Caco-2 (cell line): ENCODE data around the gene FBP2. TPM values are rescaled to one million over a fixed set of nuclear protein-coding genes. Genes with fewer than 3 reads are reported as not detected.

Experiments used
- BruUV-seq: library from RNA; stranded (reverse); fragments of 400-500 nt; replicated peaks from 2 replicates; lab custom pipeline; 2021; lab: Mats Ljungman, UMichigan
- CTCF ChIA-PET: fragments of 300-600 bp; sonication (Branson Sonifier 250); formaldehyde crosslinking; loops from one replicate; lab custom pipeline; 2022; ENCODE audit warnings: antibody characterized with exemption; lab: Charles Lee
- POLR2A ChIA-PET: fragments of 300-600 bp; sonication (Branson Sonifier 250); formaldehyde crosslinking; loops from one replicate; lab custom pipeline; 2022; ENCODE audit warnings: antibody characterized with exemption; lab: Charles Lee
- DNase-seq, 2 experiments: peaks; one replicate each; pipeline versions ENCODE4 v3.0.0 to v3.0.0-alpha.2; 2020 to 2022
- H3K27me3 ChIP-seq: replicated peaks from 2 replicates; pipeline ENCODE4 v1.6.0; 2011; ENCODE audit warnings: low read length; ENCODE audit not compliant: control insufficient read depth, insufficient read depth
- H3K36me3 ChIP-seq: 2 replicates; pipeline ENCODE4 v1.5.1; 2011; ENCODE audit warnings: low read length; ENCODE audit not compliant: control insufficient read depth, insufficient read depth
- H3K4me1 ChIP-seq: fragments of 250-450 bp; sonication (Bioruptor Pico); 2 replicates; pipeline ENCODE4 v1.5.1; 2020; ENCODE audit warnings: mild to moderate bottlenecking
- H3K4me3 ChIP-seq: 2 replicates; pipeline ENCODE4 v1.5.1; 2011; ENCODE audit warnings: low read depth, mild to moderate bottlenecking, control low read depth, low read length
- H3K9me3 ChIP-seq: fragments of 250-450 bp; sonication (Bioruptor Pico); 2 replicates; pipeline ENCODE4 v1.5.1; 2020; ENCODE audit warnings: mild to moderate bottlenecking, moderate library complexity
- H3K27ac Mint-ChIP-seq: one replicate; pipeline ENCODE4 v1.8.0; 2022; ENCODE audit warnings: mixed read lengths; ENCODE audit not compliant: unreplicated experiment
- H3K27me3 Mint-ChIP-seq: one replicate; pipeline ENCODE4 v1.8.0; 2022; ENCODE audit warnings: mixed read lengths; ENCODE audit not compliant: insufficient read depth, unreplicated experiment
- H3K36me3 Mint-ChIP-seq: one replicate; pipeline ENCODE4 v1.8.0; 2022; ENCODE audit warnings: mild to moderate bottlenecking, mixed read lengths; ENCODE audit not compliant: insufficient read depth, unreplicated experiment
- H3K4me1 Mint-ChIP-seq: one replicate; pipeline ENCODE4 v1.8.0; 2022; ENCODE audit warnings: low read depth, mixed read lengths; ENCODE audit not compliant: unreplicated experiment
- H3K4me3 Mint-ChIP-seq: one replicate; pipeline ENCODE4 v1.8.0; 2022; ENCODE audit warnings: mild to moderate bottlenecking, moderate library complexity, mixed read lengths; ENCODE audit not compliant: unreplicated experiment
- H3K9me3 Mint-ChIP-seq: one replicate; pipeline ENCODE4 v1.8.0; 2022; ENCODE audit warnings: mixed read lengths; ENCODE audit not compliant: unreplicated experiment
- CTCF ChIP-seq, 2 experiments: fragments of 200-600 bp in 1 of 2; IDR thresholded peaks; 1 replicate in 1 of 2; 2 replicates in 1 of 2; pipeline versions ENCODE4 v1.5.1 to v1.8.0; 2011 to 2022; ENCODE audit warnings: antibody characterized with exemption in 1 of 2, control low read depth in 1 of 2, inconsistent platforms in 1 of 2, low read depth in 1 of 2, low read length in 1 of 2, mild to moderate bottlenecking in 1 of 2, moderate library complexity in 1 of 2; ENCODE audit not compliant: insufficient read depth in 1 of 2, severe bottlenecking in 1 of 2, unreplicated experiment in 1 of 2
- intact Hi-C: fragments of 100-400 bp; cut with micrococcal nuclease; formaldehyde crosslinking; loops from one replicate; pipeline ENCODE4 v1.10.0; 2022; ENCODE audit not compliant: unreplicated experiment
- total RNA-seq: library from RNA; stranded (reverse); gene quantifications from 2 replicates; pipeline ENCODE4 v1.2.3, GENCODE V29; 2022

The FBP2 gene
- total RNA-seq, 1 experiment from 2014 or later = not detected

GRCh38 chr9:94533155-94533554 is 60.5 kb downstream of the FBP2 start:
- Histone ChIP-seq H3K27me3 (no peaks in the 10 kb centered on the region), H3K36me3 (no peaks in the 10 kb centered on the region; the same call in 1 of the 2 replicates), H3K4me1 (peaks cover 30% of the 10 kb centered on the region), H3K4me3 (no peak overlapping the region), H3K9me3 (no peaks in the 10 kb centered on the region)
- POLR2A ChIA-PET = interaction anchor here (1.2 kb wide), 1 partner anchor 21 kb away, joined by 5 read pairs; the partner anchor contains the start of gene PCAT7
- Mint-ChIP-seq H3K9me3 (no peaks in the 10 kb centered on the region), H3K4me3 (peak overlapping the region; percentile 18), H3K27me3 (no peaks in the 10 kb centered on the region), H3K4me1 (peaks cover 13% of the 10 kb centered on the region), H3K36me3 (no peaks in the 10 kb centered on the region), H3K27ac (peak overlapping the region; percentile 18)
- CTCF ChIA-PET = interaction anchor here (0.9 kb wide), 1 partner anchor 20 kb away, joined by 3 read pairs; no protein-coding TSS in a partner anchor
- intact Hi-C loops = no loop called here
- TF ChIP-seq CTCF (IDR thresholded peaks at IDR 0.05; ENCODE audit: insufficient read depth in 1 of 2, low read depth in 1 of 2, low read length in 1 of 2, severe bottlenecking in 1 of 2, unreplicated experiment in 1 of 2) = no peak
- no TSS peak for BruUV-seq
- DNase-seq = peak in 1 of 2 experiments; percentile 61

- H3K4me1 Mint-ChIP-seq = peaks cover 5% of the 10 kb centered on the region
- no peaks in the 10 kb centered on the region for H3K36me3 ChIP-seq
- H3K4me3 ChIP-seq = no peak overlapping the region
- H3K27me3 Mint-ChIP-seq = no peaks in the 10 kb centered on the region
- intact Hi-C loops = no loop called here
- no peaks in the 10 kb centered on the region for H3K27me3 ChIP-seq
- no peak overlapping the region for H3K4me3 Mint-ChIP-seq
- no TSS peak for BruUV-seq
- DNase-seq = no peak
- H3K4me1 ChIP-seq = peaks cover 16% of the 10 kb centered on the region
- no peak overlapping the region for H3K27ac Mint-ChIP-seq
- ChIA-PET CTCF (no interaction called here), POLR2A (no interaction called here)
- no peaks in the 10 kb centered on the region for H3K36me3 Mint-ChIP-seq
- H3K9me3 ChIP-seq = no peaks in the 10 kb centered on the region
- TF ChIP-seq CTCF (IDR thresholded peaks at IDR 0.05; ENCODE audit: insufficient read depth in 1 of 2, low read depth in 1 of 2, low read length in 1 of 2, severe bottlenecking in 1 of 2, unreplicated experiment in 1 of 2) = no peak
- H3K9me3 Mint-ChIP-seq = no peaks in the 10 kb centered on the region
These were observed 64.7 kb downstream of the FBP2 start for GRCh38 chr9:94528886-94529285.

- Mint-ChIP-seq H3K27me3 (no peaks in the 10 kb centered on the region), H3K36me3 (no peaks in the 10 kb centered on the region), H3K4me3 (no peak overlapping the region), H3K9me3 (no peaks in the 10 kb centered on the region), H3K27ac (no peak overlapping the region), H3K4me1 (no peaks in the 10 kb centered on the region)
- Histone ChIP-seq H3K4me1 (no peaks in the 10 kb centered on the region), H3K9me3 (no peaks in the 10 kb centered on the region), H3K4me3 (no peak overlapping the region), H3K27me3 (no peaks in the 10 kb centered on the region), H3K36me3 (no peaks in the 10 kb centered on the region)
- DNase-seq = no peak
- intact Hi-C loops = no loop called here
- no TSS peak for BruUV-seq
- no peak for TF ChIP-seq CTCF (IDR thresholded peaks at IDR 0.05; ENCODE audit: insufficient read depth in 1 of 2, low read depth in 1 of 2, low read length in 1 of 2, severe bottlenecking in 1 of 2, unreplicated experiment in 1 of 2)
- POLR2A ChIA-PET = no interaction called here
- CTCF ChIA-PET = no interaction called here
These were observed 66.7 kb downstream of the FBP2 start for GRCh38 chr9:94526951-94527350.
